ENCODE results near the gene FER1L5. TPM values are rescaled to one million over a fixed set of nuclear protein-coding genes. Genes with fewer than 3 reads are reported as not detected.

Gene FER1L5
- total RNA-seq, 3 donors from 2014 or later = 0.73 to 0.98 TPM; not detected in 1

DNA sequence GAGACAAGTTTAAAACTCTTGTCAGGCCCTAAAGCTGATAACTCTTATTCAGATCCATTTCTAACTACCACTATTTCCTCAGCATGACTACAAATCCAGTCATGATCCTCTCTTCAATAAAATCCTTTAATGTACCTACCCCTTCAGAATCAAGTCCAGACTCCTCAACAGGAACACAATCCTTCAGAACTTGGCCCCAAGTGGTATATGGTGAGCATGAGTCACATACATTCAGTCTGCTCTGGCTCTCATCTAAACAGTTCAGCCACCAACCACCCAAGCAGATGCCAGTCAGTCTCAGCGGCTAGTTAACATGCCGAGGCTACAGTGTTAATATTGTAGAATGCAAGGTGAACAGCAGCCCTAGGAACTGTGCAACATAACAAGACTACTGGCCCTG lies 87.6 kb downstream of the FER1L5 start:
- H3K4me3 ChIP-seq = no peak overlapping the region
- no peaks in the 10 kb centered on the region for H3K36me3 ChIP-seq
- TF ChIP-seq POLR2A (IDR thresholded peaks at IDR 0.05) (no peak), POLR2AphosphoS5 (IDR thresholded peaks at IDR 0.05) (no peak), CTCF (IDR thresholded peaks at IDR 0.05) (no peak)
- no peaks in the 10 kb centered on the region for H3K9me3 ChIP-seq
- H3K27ac ChIP-seq = peak overlapping the region in 1 of 2 donors; percentile 4
- intact Hi-C loops (cut with DNase I; ENCODE audit: low total_unique reads) = no loop called here
- peaks cover 0 to 4% of the 10 kb centered on the region in 2 donors for H3K4me1 ChIP-seq
- no peaks in the 10 kb centered on the region for H3K27me3 ChIP-seq
- DNase-seq (ENCODE audit: low spot score in 2 of 2) = no peak

GRCh38 chr2:96733931-96734330 lies 91.4 kb downstream of the FER1L5 start:
- no peak overlapping the region for H3K4me3 ChIP-seq
- DNase-seq (ENCODE audit: low spot score in 2 of 2) = no peak
- no peaks in the 10 kb centered on the region for H3K9me3 ChIP-seq
- no peaks in the 10 kb centered on the region for H3K36me3 ChIP-seq
- intact Hi-C loops (cut with DNase I; ENCODE audit: low total_unique reads) = no loop called here
- TF ChIP-seq POLR2AphosphoS5 (IDR thresholded peaks at IDR 0.05) (no peak), POLR2A (IDR thresholded peaks at IDR 0.05) (no peak), CTCF (IDR thresholded peaks at IDR 0.05) (no peak)
- no peak overlapping the region for H3K27ac ChIP-seq
- no peaks in the 10 kb centered on the region for H3K27me3 ChIP-seq
- peaks cover 4 to 16% of the 10 kb centered on the region in 2 donors for H3K4me1 ChIP-seq

GRCh38 chr2:96734880-96735583 lies 92.5 kb downstream of the FER1L5 start:
- Histone ChIP-seq H3K27ac (peak overlapping the region in 1 of 2 donors; percentile 48), H3K36me3 (no peaks in the 10 kb centered on the region), H3K27me3 (no peaks in the 10 kb centered on the region), H3K4me1 (peaks cover 4 to 16% of the 10 kb centered on the region in 2 donors), H3K4me3 (no peak overlapping the region), H3K9me3 (no peaks in the 10 kb centered on the region)
- TF ChIP-seq CTCF (IDR thresholded peaks at IDR 0.05) = no peak
- no peak for TF ChIP-seq POLR2A (IDR thresholded peaks at IDR 0.05)
- no peak for TF ChIP-seq POLR2AphosphoS5 (IDR thresholded peaks at IDR 0.05)
- DNase-seq (ENCODE audit: low spot score in 2 of 2) = no peak
- intact Hi-C loops (cut with DNase I; ENCODE audit: low total_unique reads) = no loop called here

DNA sequence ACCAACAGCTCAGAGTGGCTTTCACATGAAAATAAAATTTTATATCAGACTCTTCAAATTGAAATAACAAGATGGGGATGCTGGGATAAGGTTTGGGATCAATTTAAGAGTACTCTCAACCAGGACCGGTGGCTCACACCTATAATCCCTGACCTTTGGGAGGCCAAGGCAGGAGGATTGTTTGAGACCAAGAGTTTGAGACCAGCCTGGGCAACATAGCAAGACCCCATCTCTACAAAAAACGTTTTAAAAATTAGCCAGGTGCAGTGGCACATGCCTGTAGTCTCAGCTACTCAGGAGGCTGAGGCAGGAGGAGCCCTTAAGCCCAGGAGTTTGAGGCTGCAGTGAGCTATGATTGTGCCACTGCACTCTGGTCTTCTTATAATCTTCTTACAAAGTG lies 94.7 kb downstream of the FER1L5 start:
- intact Hi-C loops (cut with DNase I; ENCODE audit: low total_unique reads) = no loop called here
- no peak overlapping the region for H3K27ac ChIP-seq
- peaks cover 4 to 16% of the 10 kb centered on the region in 2 donors for H3K4me1 ChIP-seq
- TF ChIP-seq POLR2A (IDR thresholded peaks at IDR 0.05) (no peak), POLR2AphosphoS5 (IDR thresholded peaks at IDR 0.05) (no peak), CTCF (IDR thresholded peaks at IDR 0.05) (no peak)
- H3K4me3 ChIP-seq = no peak overlapping the region
- DNase-seq (ENCODE audit: low spot score in 2 of 2) = no peak
- H3K9me3 ChIP-seq = no peaks in the 10 kb centered on the region
- no peaks in the 10 kb centered on the region for H3K27me3 ChIP-seq
- no peaks in the 10 kb centered on the region for H3K36me3 ChIP-seq

DNA sequence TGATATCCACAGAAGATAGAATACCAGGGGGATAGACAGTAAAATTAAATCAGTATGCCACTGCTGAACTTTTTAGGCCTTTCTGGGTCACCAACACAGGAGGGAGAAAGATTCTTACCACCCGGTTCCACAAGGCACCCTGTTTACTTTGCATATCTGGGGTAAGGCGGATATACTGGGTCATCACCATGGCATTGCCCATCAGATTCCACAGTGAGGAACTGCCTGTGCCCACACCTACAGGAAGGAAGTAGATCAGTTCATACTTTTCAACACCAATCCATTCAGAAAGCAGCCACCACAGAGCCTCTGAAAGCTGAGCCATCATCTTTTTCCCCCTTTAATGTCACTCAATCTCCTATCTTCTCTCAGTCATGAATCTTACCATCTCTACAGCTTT lies 95.3 kb downstream of the FER1L5 start:
- no peaks in the 10 kb centered on the region for H3K9me3 ChIP-seq
- H3K27me3 ChIP-seq = no peaks in the 10 kb centered on the region
- no peak for TF ChIP-seq CTCF (IDR thresholded peaks at IDR 0.05)
- TF ChIP-seq POLR2A (IDR thresholded peaks at IDR 0.05) = no peak
- no peak for TF ChIP-seq POLR2AphosphoS5 (IDR thresholded peaks at IDR 0.05)
- H3K36me3 ChIP-seq = no peaks in the 10 kb centered on the region
- peaks cover 4 to 16% of the 10 kb centered on the region in 2 donors for H3K4me1 ChIP-seq
- intact Hi-C loops (cut with DNase I; ENCODE audit: low total_unique reads) = no loop called here
- no peak for DNase-seq (ENCODE audit: low spot score in 2 of 2)
- no peak overlapping the region for H3K4me3 ChIP-seq
- peak overlapping the region in 1 of 2 donors; percentile 45 for H3K27ac ChIP-seq
